B cell (primary cell): ENCODE measurements around the gene DTD1. TPM values are rescaled to one million over a fixed set of nuclear protein-coding genes. Genes with fewer than 3 reads are reported as not detected.

Experiments used
- ATAC-seq: fragments of 200-7000 bp; cut with Tn5 transposase; one replicate; pipeline ENCODE4 v1.10.0; 2021; ENCODE audit warnings: low read depth, mild to moderate bottlenecking, moderate number of reproducible peaks, moderate library complexity
- CTCF ChIA-PET: fragments of 350-600 bp; sonication (Branson Sonifier 250); formaldehyde crosslinking; loops from one replicate; lab custom pipeline; 2021; ENCODE audit warnings: antibody characterized with exemption, inconsistent platforms; lab: Charles Lee
- POLR2A ChIA-PET: fragments of 350-600 bp; sonication (Branson Sonifier 250); formaldehyde crosslinking; loops from one replicate; lab custom pipeline; 2021; ENCODE audit warnings: antibody characterized with exemption; lab: Charles Lee
- DNase-seq: peaks from one replicate; pipeline ENCODE4 v3.0.0; 2013
- H2AFZ ChIP-seq: 2 replicates; pipeline ENCODE4 v1.6.1; 2012; ENCODE audit warnings: mild to moderate bottlenecking, low read depth, low read length; ENCODE audit not compliant: insufficient read depth, poor library complexity, severe bottlenecking
- H3K27ac ChIP-seq, 2 donors: 1 replicate in 1 of 2; 2 replicates in 1 of 2; pipeline ENCODE4 v1.5.1; 2012 to 2013; ENCODE audit warnings: low read length in 2 of 2, mild to moderate bottlenecking in 2 of 2, moderate library complexity in 1 of 2
- H3K27me3 ChIP-seq, 4 experiments: fragments of 200-600 bp in 1 of 4; sonication (generic) in 1 of 4; replicated peaks in 1 of 4; 1 replicate in 2 of 4; 2 replicates in 2 of 4; pipeline versions ENCODE4 v1.6.1 to v1.7.0; 2013 to 2016; ENCODE audit warnings: low read length in 3 of 4, mild to moderate bottlenecking in 2 of 4, mixed read lengths in 1 of 4, moderate library complexity in 1 of 4; ENCODE audit not compliant: insufficient read depth in 4 of 4, control insufficient read depth in 3 of 4; ENCODE audit errors: control extremely low read depth in 1 of 4
- H3K36me3 ChIP-seq, 2 experiments: replicated peaks in 1 of 2; 1 replicate in 1 of 2; 2 replicates in 1 of 2; pipeline versions ENCODE4 v1.6.1 to v1.7.1; 2013; ENCODE audit warnings: low read length in 1 of 2; ENCODE audit not compliant: insufficient read depth in 2 of 2, control insufficient read depth in 1 of 2; ENCODE audit errors: control extremely low read depth in 1 of 2, extremely low read depth in 1 of 2
- H3K4me1 ChIP-seq, 2 donors: fragments of 200-600 bp in 1 of 2; sonication (generic) in 1 of 2; 1 replicate in 1 of 2; 2 replicates in 1 of 2; pipeline versions ENCODE4 v1.5.1 to v1.6.1; 2013 to 2017; ENCODE audit warnings: low read length in 2 of 2; ENCODE audit not compliant: control insufficient read depth in 2 of 2, insufficient read depth in 2 of 2
- H3K4me2 ChIP-seq: replicated peaks from 2 replicates; pipeline ENCODE3; 2012; ENCODE audit warnings: mild to moderate bottlenecking, low read depth, low read length; ENCODE audit not compliant: poor library complexity, severe bottlenecking
- H3K4me3 ChIP-seq, 5 experiments: fragments of 200-600 bp in 1 of 5; sonication (generic) in 1 of 5; 1 replicate in 3 of 5; 2 replicates in 2 of 5; pipeline versions ENCODE4 v1.5.1 to v1.7.0; 2011 to 2016; ENCODE audit warnings: low read length in 4 of 5, mild to moderate bottlenecking in 4 of 5, low read depth in 2 of 5, control low read depth in 1 of 5, moderate library complexity in 1 of 5; ENCODE audit not compliant: insufficient read depth in 1 of 5; ENCODE audit errors: control extremely low read depth in 1 of 5, extremely low read depth in 1 of 5
- H3K79me2 ChIP-seq: fragments of 200-600 bp; sonication (generic); one replicate; pipeline ENCODE4 v1.6.0; 2016; ENCODE audit warnings: low read length; ENCODE audit not compliant: control insufficient read depth, insufficient read depth
- H3K9ac ChIP-seq: fragments of 200-600 bp; sonication (generic); 2 replicates; pipeline ENCODE4 v1.6.1; 2017; ENCODE audit warnings: mild to moderate bottlenecking, low read length, moderate library complexity
- H3K9me3 ChIP-seq, 3 donors: one replicate each; pipeline versions ENCODE4 v1.6.1 to v1.7.1; 2013; ENCODE audit warnings: low read length in 2 of 3; ENCODE audit not compliant: control insufficient read depth in 2 of 3, insufficient read depth in 1 of 3; ENCODE audit errors: control extremely low read depth in 1 of 3
- H4K20me1 ChIP-seq: 2 replicates; pipeline ENCODE4 v1.6.0; 2012; ENCODE audit warnings: mild to moderate bottlenecking, low read length; ENCODE audit not compliant: insufficient read depth, control insufficient read depth, poor library complexity, severe bottlenecking
- H3K27ac Mint-ChIP-seq: one replicate; pipeline ENCODE4 v1.8.0; 2021; ENCODE audit warnings: mixed read lengths
- H3K27me3 Mint-ChIP-seq: one replicate; pipeline ENCODE4 v1.8.0; 2021; ENCODE audit warnings: mixed read lengths
- H3K4me1 Mint-ChIP-seq: one replicate; pipeline ENCODE4 v1.8.0; 2021; ENCODE audit warnings: mixed read lengths
- H3K4me3 Mint-ChIP-seq: one replicate; pipeline ENCODE4 v1.8.0; 2021; ENCODE audit warnings: mixed read lengths
- H3K9me3 Mint-ChIP-seq: one replicate; pipeline ENCODE4 v1.8.0; 2022; ENCODE audit warnings: mixed read lengths; ENCODE audit not compliant: insufficient read depth
- EZH2 ChIP-seq: IDR thresholded peaks from 2 replicates; pipeline ENCODE4 v1.6.1; 2012; ENCODE audit warnings: borderline replicate concordance, low read depth, mild to moderate bottlenecking, moderate library complexity, low read length; ENCODE audit not compliant: insufficient read depth, poor library complexity, severe bottlenecking
- WGBS: methylation state at CpG from one replicate; pipeline ENCODE4 v1.1.5; 2013; ENCODE audit warnings: missing lambda C conversion rate; ENCODE audit not compliant: insufficient coverage; 5-methylcytosine and 5-hydroxymethylcytosine counted together
- intact Hi-C: fragments of 100-400 bp; cut with micrococcal nuclease; formaldehyde crosslinking; loops from one replicate; pipeline ENCODE4 v1.10.0; 2022
- polyA plus RNA-seq: library from polyadenylated mRNA; depleted of rRNA; stranded (reverse); fragments of >200 nt; gene quantifications from 2 replicates; pipeline ENCODE4 v1.2.3, GENCODE V29; 2012
- total RNA-seq, 2 donors: library from RNA; stranded (reverse); fragments of 120-200 nt in 1 of 2; gene quantifications; 1 replicate in 1 of 2; 2 replicates in 1 of 2; pipeline versions ENCODE4 v1.2.3 to v1.2.4, GENCODE V29; 2013 to 2022
- TF ChIP-seq, protein P1 (sequence below): fragments of 200-600 bp; IDR thresholded peaks from one replicate; pipeline ENCODE4 v1.8.0; 2022; ENCODE audit warnings: antibody characterized with exemption, mild to moderate bottlenecking

The DTD1 gene
- total and polyA plus RNA-seq, 2 donors (not counting 1 experiment from before 2014, with no cell fraction given): 18.7 to 20.4 TPM

DNA sequence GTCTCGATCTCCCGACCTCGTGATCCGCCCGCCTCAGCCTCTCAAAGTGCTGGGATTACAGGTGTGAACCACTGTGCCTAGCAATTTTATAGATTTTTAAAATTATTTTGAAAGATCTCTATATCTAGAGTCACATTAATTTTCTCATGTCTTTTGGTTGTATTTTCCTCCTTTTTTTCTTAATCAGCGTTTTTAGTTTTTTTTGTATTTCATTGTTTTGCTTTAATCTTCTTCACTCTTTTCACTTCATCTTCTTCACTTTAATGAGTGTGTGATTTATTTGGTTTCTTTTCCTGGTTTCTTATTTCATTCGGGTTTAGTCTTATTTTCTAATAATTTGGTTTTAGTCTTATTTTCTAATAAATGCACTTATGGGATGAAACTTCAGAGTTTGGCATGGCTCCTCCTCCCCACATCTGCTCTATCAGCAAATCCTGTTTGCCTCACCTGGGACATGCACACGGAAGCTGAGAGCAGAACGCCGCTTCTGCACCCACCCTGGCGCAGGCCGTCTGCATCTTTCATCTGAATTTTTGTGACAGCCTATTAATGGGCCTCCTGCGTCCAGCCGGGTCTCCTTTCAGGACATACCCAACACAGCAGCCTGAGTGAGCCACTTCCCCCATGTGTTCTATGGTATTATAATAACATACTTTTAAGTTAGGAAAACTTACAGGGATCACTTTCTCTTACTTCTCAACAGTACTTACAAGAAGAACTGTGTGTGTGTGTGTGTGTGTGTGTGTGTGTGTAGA is 35.5 kb downstream of the DTD1 start:
- POLR2A ChIA-PET: no interaction called here

DNA sequence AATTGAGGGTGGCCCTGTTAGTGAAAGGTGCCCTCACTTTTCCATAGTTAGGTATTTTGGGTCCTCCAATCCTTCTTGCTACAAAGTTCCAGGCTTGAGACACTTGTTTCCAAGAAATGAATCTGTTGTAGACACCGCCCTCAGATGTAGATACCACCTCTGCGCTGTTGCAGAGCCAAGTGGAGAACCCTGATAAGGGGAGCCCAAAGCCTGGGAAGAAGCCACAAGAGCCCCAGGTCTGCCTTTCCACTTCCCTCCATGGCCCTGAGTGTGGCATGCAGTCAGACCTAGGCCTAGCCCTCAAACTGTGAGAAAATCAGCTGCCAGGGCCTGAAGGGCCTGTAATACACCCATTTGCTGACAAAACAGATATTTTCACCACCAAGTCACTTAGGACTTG is 37.1 kb downstream of the DTD1 start:
- POLR2A ChIA-PET: no interaction called here
- no peaks in the 10 kb centered on the region for H3K27me3 Mint-ChIP-seq

More for the DNA sequence above, 35.5 kb downstream of the DTD1 start:
- H3K4me3 ChIP-seq: no peak overlapping the region
- H3K9me3 ChIP-seq: no peaks in the 10 kb centered on the region
- Mint-ChIP-seq H3K27me3 (no peaks in the 10 kb centered on the region), H3K4me3 (no peak overlapping the region), H3K4me1 (no peaks in the 10 kb centered on the region), H3K27ac (no peak overlapping the region), H3K9me3 (no peaks in the 10 kb centered on the region)
- CTCF ChIA-PET: interaction anchor here (1.2 kb wide), 1 partner anchor 9 kb away, joined by 3 read pairs; no protein-coding TSS in a partner anchor
- H3K36me3 ChIP-seq: peaks cover 0 to 13% of the 10 kb centered on the region in 2 experiments
- no peak for ATAC-seq
- no peaks in the 10 kb centered on the region for H4K20me1 ChIP-seq
- no peak overlapping the region for H3K27ac ChIP-seq
- H2AFZ ChIP-seq: no peak overlapping the region
- H3K4me1 ChIP-seq: no peaks in the 10 kb centered on the region
- no peak for DNase-seq
- WGBS: 93% methylated on average over 5 of the region's 14 CpGs
- intact Hi-C loops: no loop called here
- H3K9ac ChIP-seq: no peak overlapping the region
- no peak for TF ChIP-seq EZH2
- TF ChIP-seq, protein P1, sequence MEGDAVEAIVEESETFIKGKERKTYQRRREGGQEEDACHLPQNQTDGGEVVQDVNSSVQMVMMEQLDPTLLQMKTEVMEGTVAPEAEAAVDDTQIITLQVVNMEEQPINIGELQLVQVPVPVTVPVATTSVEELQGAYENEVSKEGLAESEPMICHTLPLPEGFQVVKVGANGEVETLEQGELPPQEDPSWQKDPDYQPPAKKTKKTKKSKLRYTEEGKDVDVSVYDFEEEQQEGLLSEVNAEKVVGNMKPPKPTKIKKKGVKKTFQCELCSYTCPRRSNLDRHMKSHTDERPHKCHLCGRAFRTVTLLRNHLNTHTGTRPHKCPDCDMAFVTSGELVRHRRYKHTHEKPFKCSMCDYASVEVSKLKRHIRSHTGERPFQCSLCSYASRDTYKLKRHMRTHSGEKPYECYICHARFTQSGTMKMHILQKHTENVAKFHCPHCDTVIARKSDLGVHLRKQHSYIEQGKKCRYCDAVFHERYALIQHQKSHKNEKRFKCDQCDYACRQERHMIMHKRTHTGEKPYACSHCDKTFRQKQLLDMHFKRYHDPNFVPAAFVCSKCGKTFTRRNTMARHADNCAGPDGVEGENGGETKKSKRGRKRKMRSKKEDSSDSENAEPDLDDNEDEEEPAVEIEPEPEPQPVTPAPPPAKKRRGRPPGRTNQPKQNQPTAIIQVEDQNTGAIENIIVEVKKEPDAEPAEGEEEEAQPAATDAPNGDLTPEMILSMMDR: no peak
- peaks cover 3% of the 10 kb centered on the region for H3K79me2 ChIP-seq
- no peaks in the 10 kb centered on the region for H3K27me3 ChIP-seq
- H3K4me2 ChIP-seq: no peak overlapping the region

More for the DNA sequence above, 37.1 kb downstream of the DTD1 start:
- no peaks in the 10 kb centered on the region for H3K9me3 ChIP-seq
- H4K20me1 ChIP-seq: no peaks in the 10 kb centered on the region
- no peak overlapping the region for H2AFZ ChIP-seq
- H3K4me3 ChIP-seq: no peak overlapping the region
- no peak overlapping the region for H3K4me2 ChIP-seq
- no peak overlapping the region for H3K4me3 Mint-ChIP-seq
- H3K4me1 Mint-ChIP-seq: no peaks in the 10 kb centered on the region
- CTCF ChIA-PET: no interaction called here
- peaks cover 0 to 16% of the 10 kb centered on the region in 2 experiments for H3K36me3 ChIP-seq
- 73% methylated on average over 2 of the region's 2 CpGs for WGBS
- H3K4me1 ChIP-seq: no peaks in the 10 kb centered on the region
- peaks cover 3% of the 10 kb centered on the region for H3K79me2 ChIP-seq
- DNase-seq: no peak
- no peaks in the 10 kb centered on the region for H3K9me3 Mint-ChIP-seq
- intact Hi-C loops: no loop called here
- H3K9ac ChIP-seq: no peak overlapping the region
- H3K27ac Mint-ChIP-seq: no peak overlapping the region
- H3K27me3 ChIP-seq: no peaks in the 10 kb centered on the region
- TF ChIP-seq, protein P1: no peak
- no peak for TF ChIP-seq EZH2
- no peak for ATAC-seq
- H3K27ac ChIP-seq: no peak overlapping the region
